Measurements from ENCODE around the gene MAPKAPK2.
A peak's percentile ranks its signal among the peaks of the same experiment; 100 is the strongest.

The MAPKAPK2 gene

GRCh38 chr1:206682111-206682510 is 2.6 kb upstream of the MAPKAPK2 start:
- peaks cover 61 to 81% of the 10 kb centered on the region in 2 donors for H3K4me1 Mint-ChIP-seq
- ATAC-seq (replicated peaks) (peak; percentile 49), DNase-seq (no peak)
- H3K9me3 Mint-ChIP-seq = no peaks in the 10 kb centered on the region
- H3K27me3 Mint-ChIP-seq = peaks cover 0 to 6% of the 10 kb centered on the region in 2 donors
- H3K27ac Mint-ChIP-seq = no peak overlapping the region
- H3K4me3 Mint-ChIP-seq = peak overlapping the region in 1 of 2 donors; percentile 69
- peaks cover 3 to 5% of the 10 kb centered on the region in 2 donors for H3K36me3 Mint-ChIP-seq

GRCh38 chr1:206683313-206683712 is 1.4 kb upstream of the MAPKAPK2 start:
- Mint-ChIP-seq H3K36me3 (peaks cover 5 to 8% of the 10 kb centered on the region in 2 donors), H3K27me3 (no peaks in the 10 kb centered on the region), H3K27ac (no peak overlapping the region), H3K4me3 (no peak overlapping the region), H3K4me1 (peaks cover 72 to 87% of the 10 kb centered on the region in 2 donors), H3K9me3 (no peaks in the 10 kb centered on the region)
- no peak for DNase-seq
- no peak for ATAC-seq (replicated peaks)

- peaks cover 7 to 9% of the 10 kb centered on the region in 2 donors for H3K36me3 Mint-ChIP-seq
- DNase-seq = no peak
- no peaks in the 10 kb centered on the region for H3K9me3 Mint-ChIP-seq
- peak overlapping the region; percentile 36 to 77 for H3K4me3 Mint-ChIP-seq
- H3K27me3 Mint-ChIP-seq = no peaks in the 10 kb centered on the region
- ATAC-seq (replicated peaks) = no peak
- H3K4me1 Mint-ChIP-seq = peaks cover 68 to 87% of the 10 kb centered on the region in 2 donors
- H3K27ac Mint-ChIP-seq = no peak overlapping the region
Measured at GRCh38 chr1:206684003-206684402, 702 bp upstream of the MAPKAPK2 start.

GRCh38 chr1:206685334-206685768 is 646 bp downstream of the MAPKAPK2 start:
- Mint-ChIP-seq H3K27ac (peak overlapping the region; percentile 93), H3K4me1 (peaks cover 65 to 85% of the 10 kb centered on the region in 2 donors), H3K9me3 (no peaks in the 10 kb centered on the region), H3K36me3 (peaks cover 10 to 16% of the 10 kb centered on the region in 2 donors), H3K27me3 (no peaks in the 10 kb centered on the region), H3K4me3 (peak overlapping the region; percentile 89 to 92)
- no peak for DNase-seq
- peak; percentile 34 to 41 for ATAC-seq (replicated peaks)

GRCh38 chr1:206685769-206686477 is 1.2 kb downstream of the MAPKAPK2 start:
- Mint-ChIP-seq H3K9me3 (no peaks in the 10 kb centered on the region), H3K4me3 (peak overlapping the region; percentile 89 to 92), H3K4me1 (peaks cover 65 to 85% of the 10 kb centered on the region in 2 donors), H3K36me3 (peaks cover 10 to 16% of the 10 kb centered on the region in 2 donors), H3K27ac (peak overlapping the region; percentile 95), H3K27me3 (no peaks in the 10 kb centered on the region)
- DNase-seq = peak; percentile 51
- ATAC-seq (replicated peaks) = peak; percentile 45 to 54

- H3K36me3 Mint-ChIP-seq = peaks cover 10 to 16% of the 10 kb centered on the region in 2 donors
- peak overlapping the region; percentile 89 to 92 for H3K4me3 Mint-ChIP-seq
- peak overlapping the region; percentile 95 for H3K27ac Mint-ChIP-seq
- H3K27me3 Mint-ChIP-seq = no peaks in the 10 kb centered on the region
- DNase-seq = no peak
- peak; percentile 24 to 40 for ATAC-seq (replicated peaks)
- no peaks in the 10 kb centered on the region for H3K9me3 Mint-ChIP-seq
- H3K4me1 Mint-ChIP-seq = peaks cover 64 to 85% of the 10 kb centered on the region in 2 donors
Measured at GRCh38 chr1:206686478-206687249, 2.0 kb downstream of the MAPKAPK2 start.

- H3K4me1 Mint-ChIP-seq = peaks cover 66 to 85% of the 10 kb centered on the region in 2 donors
- DNase-seq (no peak), ATAC-seq (replicated peaks) (no peak)
- H3K36me3 Mint-ChIP-seq = peaks cover 10 to 21% of the 10 kb centered on the region in 2 donors
- no peaks in the 10 kb centered on the region for H3K27me3 Mint-ChIP-seq
- no peaks in the 10 kb centered on the region for H3K9me3 Mint-ChIP-seq
- H3K4me3 Mint-ChIP-seq = peak overlapping the region; percentile 89 to 92
- no peak overlapping the region for H3K27ac Mint-ChIP-seq
Measured at GRCh38 chr1:206687251-206687914, 2.7 kb downstream of the MAPKAPK2 start.

GRCh38 chr1:206687915-206688442 is 3.3 kb downstream of the MAPKAPK2 start:
- H3K36me3 Mint-ChIP-seq = peaks cover 11 to 23% of the 10 kb centered on the region in 2 donors
- peaks cover 65 to 85% of the 10 kb centered on the region in 2 donors for H3K4me1 Mint-ChIP-seq
- DNase-seq (no peak), ATAC-seq (replicated peaks) (no peak)
- no peaks in the 10 kb centered on the region for H3K9me3 Mint-ChIP-seq
- no peak overlapping the region for H3K27ac Mint-ChIP-seq
- H3K4me3 Mint-ChIP-seq = peak overlapping the region in 1 of 2 donors; percentile 46
- no peaks in the 10 kb centered on the region for H3K27me3 Mint-ChIP-seq

GRCh38 chr1:206690516-206690915 is 5.8 kb downstream of the MAPKAPK2 start:
- Mint-ChIP-seq H3K27ac (no peak overlapping the region), H3K4me3 (no peak overlapping the region), H3K36me3 (peaks cover 24 to 32% of the 10 kb centered on the region in 2 donors), H3K4me1 (peaks cover 70 to 89% of the 10 kb centered on the region in 2 donors), H3K27me3 (no peaks in the 10 kb centered on the region), H3K9me3 (no peaks in the 10 kb centered on the region)
- DNase-seq = no peak
- ATAC-seq (replicated peaks) = no peak

GRCh38 chr1:206691604-206692003 is 6.9 kb downstream of the MAPKAPK2 start:
- H3K27me3 Mint-ChIP-seq = no peaks in the 10 kb centered on the region
- no peak for ATAC-seq (replicated peaks)
- no peak overlapping the region for H3K4me3 Mint-ChIP-seq
- H3K4me1 Mint-ChIP-seq = peaks cover 75 to 94% of the 10 kb centered on the region in 2 donors
- DNase-seq = no peak
- no peaks in the 10 kb centered on the region for H3K9me3 Mint-ChIP-seq
- peaks cover 34 to 43% of the 10 kb centered on the region in 2 donors for H3K36me3 Mint-ChIP-seq
- H3K27ac Mint-ChIP-seq = no peak overlapping the region

- H3K36me3 Mint-ChIP-seq = peaks cover 39 to 48% of the 10 kb centered on the region in 2 donors
- peak overlapping the region; percentile 44 for H3K27ac Mint-ChIP-seq
- peaks cover 70 to 94% of the 10 kb centered on the region in 2 donors for H3K4me1 Mint-ChIP-seq
- H3K27me3 Mint-ChIP-seq = no peaks in the 10 kb centered on the region
- no peaks in the 10 kb centered on the region for H3K9me3 Mint-ChIP-seq
- no peak for DNase-seq
- H3K4me3 Mint-ChIP-seq = no peak overlapping the region
- ATAC-seq (replicated peaks) = no peak
Measured at GRCh38 chr1:206693029-206693428, 8.3 kb downstream of the MAPKAPK2 start.

- DNase-seq = no peak
- H3K9me3 Mint-ChIP-seq = no peaks in the 10 kb centered on the region
Measured at GRCh38 chr1:206693592-206693991, 8.9 kb downstream of the MAPKAPK2 start.

GRCh38 chr1:206694171-206695124 is 9.7 kb downstream of the MAPKAPK2 start:
- peaks cover 34 to 46% of the 10 kb centered on the region in 2 donors for H3K36me3 Mint-ChIP-seq
- ATAC-seq (replicated peaks) (no peak), DNase-seq (no peak)
- no peaks in the 10 kb centered on the region for H3K9me3 Mint-ChIP-seq
- H3K4me1 Mint-ChIP-seq = peaks cover 68 to 93% of the 10 kb centered on the region in 2 donors
- no peak overlapping the region for H3K27ac Mint-ChIP-seq
- no peaks in the 10 kb centered on the region for H3K27me3 Mint-ChIP-seq
- H3K4me3 Mint-ChIP-seq = no peak overlapping the region

More at GRCh38 chr1:206693592-206693991, 8.9 kb downstream of the MAPKAPK2 start:
- ATAC-seq (replicated peaks) = no peak
- Mint-ChIP-seq H3K27ac (no peak overlapping the region), H3K36me3 (peaks cover 39 to 45% of the 10 kb centered on the region in 2 donors), H3K27me3 (no peaks in the 10 kb centered on the region), H3K4me3 (no peak overlapping the region), H3K4me1 (peaks cover 67 to 91% of the 10 kb centered on the region in 2 donors)

Data from stimulated activated naive B cell treated with anti-CD40 and anti-IgM and Interleukin-4, amounts not matched to agents 10 μg/mL and 1 μg/mL and 100 μg/mL, for 72 hours (primary cell).